HS-5 (cell line): ENCODE data around the gene MOB3B.

Experiments used
- DNase-seq: peaks from one replicate; pipeline ENCODE4 v3.0.0-alpha.2; 2012; ENCODE audit warnings: low read depth

The MOB3B gene

GRCh38 chr9:27387722-27388121 lies 141.9 kb downstream of the MOB3B start:
- no peak for DNase-seq

DNA sequence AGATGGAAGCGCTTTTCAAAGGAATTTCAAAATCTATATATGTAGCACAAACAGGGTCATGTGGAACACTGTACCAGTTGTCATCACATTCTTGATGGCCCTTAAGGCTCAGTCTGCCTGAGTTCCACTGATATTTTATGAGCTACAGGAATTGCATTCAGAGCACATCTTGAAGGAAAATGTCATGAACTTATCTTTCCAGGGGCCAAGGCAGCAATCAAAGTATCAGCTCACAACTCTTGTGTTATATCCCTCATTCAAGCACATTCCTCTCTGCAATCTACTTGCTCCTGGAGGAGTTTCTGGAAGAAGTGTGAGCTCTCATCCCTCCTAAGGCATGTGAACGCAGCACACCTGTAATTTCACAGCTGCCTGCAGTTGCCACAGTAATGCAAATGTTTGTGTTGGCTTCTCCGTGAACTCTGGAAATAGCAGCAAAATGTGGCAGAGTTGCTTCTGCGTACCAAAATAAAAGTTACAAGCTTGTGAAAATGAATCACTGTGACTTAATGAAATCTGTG lies 143.0 kb downstream of the MOB3B start:
- no peak for DNase-seq

DNA sequence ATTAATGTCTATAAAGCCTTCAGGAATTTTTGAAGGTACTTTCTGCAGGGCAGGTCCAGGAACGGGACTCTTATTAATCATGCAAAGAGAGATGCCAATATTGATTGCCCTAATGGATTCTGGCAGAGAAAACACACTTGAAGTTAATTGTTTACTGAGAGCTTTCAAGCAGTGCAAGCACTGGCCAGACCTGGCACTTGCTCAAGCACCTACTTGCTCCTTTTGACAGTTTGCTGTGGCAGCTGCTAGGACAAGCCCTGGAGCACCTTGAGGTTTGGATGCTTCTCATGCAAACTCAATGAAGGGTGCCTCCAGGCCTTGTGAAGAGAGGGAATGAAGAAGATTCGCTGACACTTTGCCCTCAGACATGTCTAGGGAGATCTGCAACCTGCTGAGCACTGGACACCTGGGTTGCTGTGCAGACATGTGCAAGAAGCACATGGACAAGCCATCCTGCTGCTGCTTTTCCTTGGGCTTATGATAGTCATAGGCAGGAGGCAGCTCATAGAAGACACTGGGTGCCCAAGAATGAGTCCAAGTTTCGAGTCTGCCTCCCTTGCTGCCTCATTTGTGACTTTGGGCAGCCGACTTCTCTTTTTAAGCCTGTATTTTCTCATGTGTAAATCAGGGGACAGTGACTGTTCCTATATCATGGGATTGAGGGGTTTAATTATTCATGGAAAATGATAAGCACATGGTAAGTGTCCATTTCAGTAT lies 143.8 kb downstream of the MOB3B start:
- no peak for DNase-seq

DNA sequence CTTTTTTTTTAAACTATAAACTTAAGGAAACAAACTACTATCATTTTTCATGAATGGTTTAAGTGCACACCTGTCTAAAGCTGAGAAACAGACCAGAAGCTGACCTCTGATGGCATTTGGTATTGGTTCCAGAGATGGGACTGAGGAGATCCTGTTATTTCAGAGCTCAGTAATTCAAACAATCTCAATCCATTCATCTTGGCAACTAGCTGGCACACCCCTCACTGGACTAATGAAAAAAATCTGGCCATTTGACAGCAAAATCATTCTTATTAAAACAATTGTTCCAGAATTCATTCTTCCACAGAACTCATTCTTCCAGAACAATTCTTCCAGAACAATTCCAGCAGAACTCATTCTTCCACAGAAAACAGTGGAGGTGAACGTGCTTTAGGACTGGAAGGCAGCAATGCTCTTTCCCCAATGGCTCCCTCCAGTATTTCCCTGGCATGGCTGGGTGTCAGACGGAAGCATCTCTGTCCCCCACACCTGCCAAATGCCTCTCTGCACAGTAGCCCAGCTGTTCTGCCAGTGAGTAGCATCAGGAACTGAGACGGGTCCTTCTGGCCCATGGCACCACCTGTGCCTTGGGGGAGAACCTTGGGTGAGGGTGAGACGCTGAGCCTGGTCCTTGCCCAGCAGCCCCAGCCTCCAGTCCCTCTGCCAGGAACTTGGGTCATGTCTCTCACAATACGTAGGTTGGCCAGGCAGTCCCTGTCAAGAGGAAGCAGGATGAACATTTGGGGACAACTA lies 145.2 kb downstream of the MOB3B start:
- no peak for DNase-seq

DNA sequence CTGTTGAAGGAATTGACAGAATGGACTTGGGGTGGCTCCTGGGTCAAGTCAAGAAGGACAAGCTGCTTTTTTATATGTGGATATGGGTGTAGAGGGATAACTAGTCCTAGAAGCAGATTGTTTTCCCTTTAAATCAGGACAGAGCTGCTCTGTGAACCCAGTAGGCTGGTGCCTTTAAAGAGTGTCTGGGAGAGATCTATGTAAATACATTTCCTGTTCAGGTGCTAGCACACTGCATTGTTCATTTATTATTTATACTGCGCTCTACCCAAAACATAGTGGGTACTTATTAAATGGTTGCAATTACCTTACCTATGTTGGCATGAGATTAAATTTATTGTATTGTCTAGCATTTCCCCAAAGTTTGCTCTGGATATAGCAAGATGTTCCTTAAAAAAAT lies 146.1 kb downstream of the MOB3B start:
- no peak for DNase-seq

DNA sequence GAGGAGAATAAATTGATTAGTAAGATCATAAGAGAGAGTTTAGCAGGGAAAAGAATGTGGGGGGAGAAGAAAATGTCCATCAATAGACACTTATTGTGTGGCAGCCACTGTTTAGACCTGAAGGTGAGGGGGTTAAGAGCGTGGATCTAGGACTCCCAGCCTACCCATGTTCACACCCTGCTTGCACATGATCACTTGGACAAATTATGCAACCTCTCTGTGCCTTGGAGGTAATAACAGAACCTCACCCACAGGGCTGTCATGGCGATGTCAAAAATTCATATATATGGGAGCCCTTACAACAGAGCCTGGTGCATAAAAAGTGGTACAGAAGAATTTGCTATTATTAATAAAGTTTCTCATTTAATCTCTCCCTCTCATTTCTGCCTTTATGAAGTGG lies 146.6 kb downstream of the MOB3B start:
- no peak for DNase-seq

DNA sequence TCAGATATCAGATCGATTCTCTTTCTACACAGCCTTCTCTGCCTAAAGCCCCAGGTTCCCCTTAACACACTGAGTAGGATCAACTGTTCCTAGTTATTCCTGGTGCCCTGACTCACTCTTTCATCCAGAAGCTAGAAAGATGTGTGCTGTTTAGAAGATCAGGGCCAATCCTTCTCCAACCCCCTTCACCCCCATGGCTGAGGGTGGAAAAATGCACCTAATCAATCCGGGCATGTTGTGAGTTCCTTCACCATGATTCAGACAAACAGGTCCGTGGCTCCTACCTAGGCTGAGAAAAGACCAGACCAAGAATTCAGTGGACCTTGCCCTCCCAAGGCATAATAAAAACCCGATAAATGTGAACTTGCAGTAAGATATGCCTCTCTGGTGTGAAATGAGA lies 147.3 kb downstream of the MOB3B start:
- no peak for DNase-seq

DNA sequence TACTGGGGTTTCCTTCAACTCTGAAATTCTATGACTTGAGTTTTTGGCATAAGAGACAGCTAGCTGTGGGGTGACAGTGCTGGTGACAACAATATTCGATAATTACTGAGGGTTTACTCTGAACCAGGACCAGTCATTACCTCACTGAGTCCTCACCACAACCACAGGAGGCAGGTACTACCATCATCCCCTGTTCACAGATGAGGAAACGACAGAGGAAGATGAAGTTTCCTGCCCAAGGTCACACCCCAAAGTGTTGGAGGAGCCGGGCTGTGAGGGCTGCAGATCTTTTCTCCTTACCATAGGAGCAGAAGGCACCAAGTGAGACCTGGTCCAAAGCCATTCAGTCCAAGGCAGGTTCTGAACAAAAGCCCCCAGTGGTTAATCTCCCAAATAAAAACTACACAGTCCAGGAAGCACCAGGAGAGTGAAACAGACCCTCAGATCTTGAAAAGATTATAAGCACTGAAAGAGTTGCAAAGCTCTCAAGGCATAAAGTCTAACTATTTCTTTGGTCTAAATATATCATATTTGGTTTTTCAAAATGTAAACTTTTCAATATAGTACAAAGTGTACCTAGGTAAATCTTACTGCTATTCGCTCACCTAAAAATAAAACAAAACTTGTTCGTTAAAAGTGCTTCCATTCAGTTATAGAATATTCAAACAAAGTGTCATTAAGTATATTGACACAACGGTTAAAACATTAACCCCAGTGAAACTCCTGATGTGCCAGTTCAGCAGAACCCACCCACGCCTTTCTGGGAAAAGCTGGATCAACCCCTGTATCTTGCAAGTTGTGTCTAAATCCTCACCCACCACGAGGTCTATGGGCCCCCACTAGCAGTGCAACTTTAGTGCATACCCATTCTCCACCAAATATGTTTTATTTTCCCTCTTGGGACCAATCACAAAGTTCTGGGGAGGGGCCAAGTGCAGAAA lies 150.0 kb downstream of the MOB3B start:
- no peak for DNase-seq

DNA sequence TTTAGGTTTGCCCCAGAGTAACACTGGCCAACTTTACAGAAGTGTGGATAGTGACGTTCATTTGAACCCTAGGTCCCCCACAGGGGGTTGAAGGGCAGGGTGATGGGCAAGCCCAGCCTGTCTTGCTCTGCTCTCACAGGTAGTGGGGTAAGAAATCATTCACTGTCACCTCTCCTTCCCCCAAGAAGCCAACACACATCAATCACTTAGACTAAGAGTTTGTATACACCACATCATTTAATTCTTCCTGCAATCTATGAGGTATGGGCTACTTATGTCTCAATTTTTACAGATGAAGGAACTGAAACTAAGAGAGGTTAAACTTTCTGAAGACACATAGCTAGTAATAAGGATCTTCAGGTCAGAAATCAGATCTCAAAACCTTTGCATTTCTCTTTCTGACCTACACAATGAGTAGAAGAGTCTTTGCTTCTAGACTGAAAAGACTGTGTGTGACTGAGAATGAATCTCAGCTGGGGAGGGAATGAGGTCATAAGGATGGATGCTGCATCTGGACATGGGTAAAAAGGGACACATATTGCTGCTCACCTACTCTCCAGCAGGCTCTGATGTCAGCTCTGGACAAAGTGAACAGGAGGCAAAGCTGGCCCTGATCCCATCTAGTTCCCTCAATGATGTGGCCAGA lies 151.7 kb downstream of the MOB3B start:
- no peak for DNase-seq

DNA sequence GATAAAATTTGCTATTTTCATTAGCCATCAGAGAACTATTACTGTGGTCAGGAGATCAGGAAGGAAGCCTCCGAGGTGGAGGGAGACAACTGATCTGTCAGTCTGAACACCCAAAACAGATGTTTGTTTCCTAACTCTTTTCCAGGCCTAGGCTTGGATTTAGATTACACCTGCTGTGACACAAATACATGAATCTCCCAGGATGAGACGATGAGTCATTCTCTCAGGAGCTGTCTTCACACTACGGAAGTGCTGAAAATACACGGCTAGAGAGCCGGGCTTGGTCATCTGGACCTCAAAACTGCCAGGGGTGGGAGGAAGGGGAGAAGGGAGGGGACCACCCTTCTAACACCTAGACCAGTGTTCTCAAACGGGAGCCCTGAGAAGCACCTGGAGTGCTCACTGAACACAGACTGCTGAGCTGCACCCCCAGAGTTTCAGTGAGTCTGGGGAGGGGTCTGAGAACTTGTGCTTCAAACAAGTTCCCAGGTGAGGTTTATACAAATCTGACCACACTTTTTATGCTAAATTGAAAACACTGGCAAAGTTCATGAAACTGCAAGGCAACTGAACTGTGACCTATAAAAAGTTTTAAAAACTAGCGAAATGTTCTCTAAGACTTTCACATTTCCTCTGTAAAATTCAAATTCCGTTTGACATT lies 152.3 kb downstream of the MOB3B start:
- no peak for DNase-seq

GRCh38 chr9:27373851-27374250 lies 155.8 kb downstream of the MOB3B start:
- DNase-seq, result no peak

- no peak for DNase-seq
Measured at GRCh38 chr9:27372615-27373014, 157.0 kb downstream of the MOB3B start.

GRCh38 chr9:27371382-27371781 lies 158.2 kb downstream of the MOB3B start:
- DNase-seq, result no peak

- DNase-seq, result no peak
Measured at GRCh38 chr9:27369591-27369990, 160.0 kb downstream of the MOB3B start.

DNA sequence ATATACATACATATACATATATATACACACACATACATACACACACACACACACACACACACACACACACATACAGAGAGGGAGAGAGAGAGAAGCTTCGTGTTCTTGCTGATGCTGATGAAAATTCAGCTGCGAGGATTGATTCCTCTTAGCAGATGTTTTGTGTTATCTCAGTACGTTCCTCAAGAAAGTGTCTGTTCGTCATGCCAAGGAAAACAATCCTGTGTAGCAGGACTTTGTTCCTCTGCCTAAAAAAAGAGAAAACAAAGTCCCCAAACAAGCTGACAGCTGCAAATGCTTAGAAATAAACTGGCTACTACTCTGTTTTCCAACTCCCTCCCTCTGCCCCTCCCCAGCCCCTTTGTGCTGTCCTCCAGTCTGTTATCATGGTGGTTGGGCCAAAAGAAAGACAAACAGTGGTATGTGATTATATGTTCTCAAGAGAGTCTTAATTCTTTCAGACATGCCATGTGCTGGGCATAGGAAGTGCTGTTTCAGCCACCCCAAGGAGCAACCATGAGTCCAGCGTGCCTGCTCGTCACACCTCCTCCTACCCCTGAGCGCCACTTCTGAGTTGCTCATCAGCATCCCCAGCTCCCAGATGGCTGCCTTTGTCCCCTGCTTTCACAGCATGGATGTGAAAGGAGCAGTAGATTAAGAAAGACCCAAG lies 161.2 kb downstream of the MOB3B start:
- no peak for DNase-seq

GRCh38 chr9:27367921-27368315 lies 161.7 kb downstream of the MOB3B start:
- no peak for DNase-seq

GRCh38 chr9:27367175-27367798 lies 162.3 kb downstream of the MOB3B start:
- no peak for DNase-seq

- no peak for DNase-seq
Measured at GRCh38 chr9:27365707-27366376, 163.8 kb downstream of the MOB3B start.

DNA sequence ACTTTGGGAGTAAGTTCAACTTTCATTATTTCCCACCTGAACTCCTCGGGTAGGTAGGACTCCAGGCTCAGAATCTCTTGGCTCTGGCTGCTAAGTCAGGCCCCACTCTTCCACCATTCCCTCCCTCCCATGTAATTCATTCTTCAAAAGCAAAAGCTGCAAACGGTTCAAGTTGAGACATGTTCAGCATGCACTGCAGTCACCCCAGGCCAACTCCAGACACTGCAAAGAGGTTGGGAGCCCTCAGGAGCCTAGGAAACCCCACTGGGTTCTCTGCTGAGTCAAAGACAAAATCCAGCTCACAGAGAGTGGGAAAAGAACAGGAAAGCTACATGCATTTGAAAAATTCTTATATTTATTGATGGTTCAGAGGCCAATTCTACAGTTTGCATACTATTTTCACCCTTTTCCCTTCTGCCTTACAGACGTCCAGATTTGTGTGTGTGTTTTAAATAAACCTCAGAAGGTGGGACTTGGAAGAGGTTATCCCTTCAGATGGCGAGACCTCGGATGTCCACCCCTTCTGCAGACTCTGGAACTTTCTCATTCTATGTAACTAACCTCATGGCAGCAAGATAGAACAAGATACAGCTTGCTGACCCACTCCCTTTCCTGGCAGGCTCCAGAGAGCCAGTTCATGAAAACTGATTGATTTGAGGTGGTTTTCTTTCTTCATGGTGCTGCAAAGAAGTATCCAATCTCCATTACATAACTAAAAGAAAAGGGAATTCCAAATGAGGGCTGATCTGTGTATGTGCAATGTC lies 167.0 kb downstream of the MOB3B start:
- DNase-seq, result no peak
